CD8-positive, alpha-beta memory T cell (primary cell): ENCODE data around the gene HECTD4. TPM values are rescaled to one million over a fixed set of nuclear protein-coding genes. Genes with fewer than 3 reads are reported as not detected.

ENCODE experiments used
- CTCF ChIA-PET: fragments of 350-600 bp; sonication (Branson Sonifier 250); formaldehyde crosslinking; loops from one replicate; lab custom pipeline; 2021; ENCODE audit warnings: antibody characterized with exemption; lab: Charles Lee
- POLR2A ChIA-PET: fragments of 350-600 bp; sonication (Branson Sonifier 250); formaldehyde crosslinking; loops from one replicate; lab custom pipeline; 2021; ENCODE audit warnings: antibody characterized with exemption; lab: Charles Lee
- DNase-seq, 5 donors: peaks; one replicate each; pipeline versions ENCODE4 v3.0.0 to v3.0.0-alpha.2; 2020 to 2022; ENCODE audit warnings: mixed read lengths in 1 of 5
- H3K27ac ChIP-seq: one replicate; pipeline ENCODE4 v1.7.0; 2013; ENCODE audit warnings: low read depth, mild to moderate bottlenecking, low read length, moderate library complexity
- H3K27me3 ChIP-seq: 2 replicates; pipeline ENCODE4 v1.7.0; 2013; ENCODE audit warnings: low read length, mild to moderate bottlenecking; ENCODE audit not compliant: insufficient read depth, poor library complexity, severe bottlenecking
- H3K36me3 ChIP-seq: 2 replicates; pipeline ENCODE4 v1.7.0; 2013; ENCODE audit warnings: mild to moderate bottlenecking, low read length, moderate library complexity; ENCODE audit not compliant: insufficient read depth
- H3K4me1 ChIP-seq: 2 replicates; pipeline ENCODE4 v1.7.0; 2013; ENCODE audit warnings: mild to moderate bottlenecking, low read length, moderate library complexity; ENCODE audit not compliant: insufficient read depth
- H3K4me3 ChIP-seq: 2 replicates; pipeline ENCODE4 v1.7.0; 2013; ENCODE audit warnings: mild to moderate bottlenecking, low read length
- H3K9me3 ChIP-seq: 2 replicates; pipeline ENCODE4 v1.7.0; 2013; ENCODE audit warnings: mild to moderate bottlenecking, low read length
- H3K27ac Mint-ChIP-seq, 8 donors: one replicate each; pipeline ENCODE4 v1.8.0; 2020 to 2021; ENCODE audit warnings: mixed read lengths in 8 of 8, mild to moderate bottlenecking in 6 of 8, inconsistent platforms in 3 of 8, moderate library complexity in 3 of 8
- H3K27me3 Mint-ChIP-seq, 2 donors: one replicate each; pipeline ENCODE4 v1.8.0; 2020 to 2021; ENCODE audit warnings: mixed read lengths in 2 of 2, mild to moderate bottlenecking in 1 of 2, moderate library complexity in 1 of 2
- H3K36me3 Mint-ChIP-seq, 3 donors: one replicate each; pipeline ENCODE4 v1.8.0; 2020 to 2021; ENCODE audit warnings: mixed read lengths in 3 of 3, inconsistent platforms in 1 of 3, mild to moderate bottlenecking in 1 of 3
- H3K4me1 Mint-ChIP-seq, 3 donors: one replicate each; pipeline ENCODE4 v1.8.0; 2020 to 2021; ENCODE audit warnings: mixed read lengths in 3 of 3, inconsistent platforms in 1 of 3, mild to moderate bottlenecking in 1 of 3
- H3K4me3 Mint-ChIP-seq, 7 donors: one replicate each; pipeline ENCODE4 v1.8.0; 2020 to 2021; ENCODE audit warnings: mixed read lengths in 7 of 7, mild to moderate bottlenecking in 6 of 7, moderate library complexity in 4 of 7, inconsistent platforms in 2 of 7
- H3K9me3 Mint-ChIP-seq, 5 donors: one replicate each; pipeline ENCODE4 v1.8.0; 2020 to 2022; ENCODE audit warnings: mixed read lengths in 5 of 5, mild to moderate bottlenecking in 3 of 5, moderate library complexity in 2 of 5, inconsistent platforms in 1 of 5
- polyA plus RNA-seq: library from polyadenylated mRNA; unstranded; fragments of 300-500 nt; fragmentation: Illumina TruSeq; gene quantifications from one replicate; pipeline ENCODE4 v1.2.3, GENCODE V29; 2021
- total RNA-seq, 2 experiments: library from RNA; stranded (reverse); gene quantifications; one replicate each; pipeline ENCODE4 v1.2.3, GENCODE V29; 2021

Gene HECTD4
- 10 to 100 TPM; 29.7 to 32.8 TPM for total RNA-seq
- polyA plus RNA-seq = 3.1 TPM

- POLR2A ChIA-PET = no interaction called here
- H3K4me1 ChIP-seq = peaks cover 16% of the 10 kb centered on the region
These were observed at the start of gene HECTD4 for GRCh38 chr12:112381883-112382796. Gene HECTD4 (minus strand): TSS chr12:112382431. CDS start chr12:112382128, 303 bp downstream.

GRCh38 chr12:112431965-112432364, 49.7 kb upstream of the HECTD4 start:
- H3K4me1 ChIP-seq = no peaks in the 10 kb centered on the region
- Mint-ChIP-seq H3K9me3 (no peaks in the 10 kb centered on the region), H3K4me3 (no peak overlapping the region), H3K27me3 (no peaks in the 10 kb centered on the region), H3K4me1 (peaks cover 31 to 56% (median 47%) of the 10 kb centered on the region in 3 donors), H3K36me3 (peaks cover 0 to 13% (median 4%) of the 10 kb centered on the region in 3 donors), H3K27ac (peak overlapping the region in 1 of 8 donors; percentile 91)
- POLR2A ChIA-PET = no interaction called here
- no peaks in the 10 kb centered on the region for H3K27me3 ChIP-seq
- no peak overlapping the region for H3K27ac ChIP-seq
- no peaks in the 10 kb centered on the region for H3K9me3 ChIP-seq
- DNase-seq = no peak
- H3K4me3 ChIP-seq = no peak overlapping the region
- no peaks in the 10 kb centered on the region for H3K36me3 ChIP-seq
- CTCF ChIA-PET = no interaction called here

More at GRCh38 chr12:112381883-112382796, at the start of gene HECTD4:
- peaks cover 0 to 2% (median 0%) of the 10 kb centered on the region in 5 donors for H3K9me3 Mint-ChIP-seq
- H3K4me1 Mint-ChIP-seq = peaks cover 23 to 29% (median 27%) of the 10 kb centered on the region in 3 donors
- DNase-seq = peak; percentile 85 to 94 (median 91)
- CTCF ChIA-PET = no interaction called here
- peak within 1 kb of the TSS; percentile 89 to 100 (median 94) for H3K4me3 Mint-ChIP-seq
- peak within 1 kb of the TSS; percentile 87 to 95 (median 92) for H3K27ac Mint-ChIP-seq
- peak within 1 kb of the TSS; percentile 79 for H3K4me3 ChIP-seq
- H3K27ac ChIP-seq = peak within 1 kb of the TSS; percentile 68
- no peaks in the 10 kb centered on the region for H3K36me3 ChIP-seq
- H3K27me3 Mint-ChIP-seq = no peaks in the 10 kb centered on the region
- no peaks in the 10 kb centered on the region for H3K9me3 ChIP-seq
- H3K27me3 ChIP-seq = no peaks in the 10 kb centered on the region
- peaks cover 0 to 7% (median 0%) of the 10 kb centered on the region in 3 donors for H3K36me3 Mint-ChIP-seq

- Histone ChIP-seq H3K27me3 (no peaks in the 10 kb centered on the region), H3K9me3 (no peaks in the 10 kb centered on the region), H3K4me3 (no peak overlapping the region), H3K4me1 (no peaks in the 10 kb centered on the region), H3K27ac (no peak overlapping the region), H3K36me3 (no peaks in the 10 kb centered on the region)
- H3K4me3 Mint-ChIP-seq = peak overlapping the region in 2 of 7 donors; percentile 18 to 49
- no peak for DNase-seq
- ChIA-PET CTCF (no interaction called here), POLR2A (no interaction called here)
- H3K27ac Mint-ChIP-seq = peak overlapping the region in 4 of 8 donors; percentile 29 to 93 (median 50)
- H3K27me3 Mint-ChIP-seq = no peaks in the 10 kb centered on the region
- peaks cover 0 to 13% (median 4%) of the 10 kb centered on the region in 3 donors for H3K36me3 Mint-ChIP-seq
- peaks cover 28 to 53% (median 44%) of the 10 kb centered on the region in 3 donors for H3K4me1 Mint-ChIP-seq
- no peaks in the 10 kb centered on the region for H3K9me3 Mint-ChIP-seq
These were observed 48.7 kb upstream of the HECTD4 start for GRCh38 chr12:112430929-112431328.

GRCh38 chr12:112427760-112428159, 45.5 kb upstream of the HECTD4 start:
- no peaks in the 10 kb centered on the region for H3K27me3 Mint-ChIP-seq
- DNase-seq = no peak
- no peaks in the 10 kb centered on the region for H3K9me3 ChIP-seq
- H3K4me1 Mint-ChIP-seq = peaks cover 38 to 62% (median 56%) of the 10 kb centered on the region in 3 donors
- CTCF ChIA-PET = no interaction called here
- H3K4me3 ChIP-seq = no peak overlapping the region
- no peaks in the 10 kb centered on the region for H3K27me3 ChIP-seq
- no peak overlapping the region for H3K27ac ChIP-seq
- POLR2A ChIA-PET = interaction anchor here (0.6 kb wide), 1 partner anchor 16 kb away, joined by 3 read pairs; no protein-coding TSS in a partner anchor
- no peaks in the 10 kb centered on the region for H3K4me1 ChIP-seq
- peak overlapping the region in 1 of 8 donors; percentile 36 for H3K27ac Mint-ChIP-seq
- no peak overlapping the region for H3K4me3 Mint-ChIP-seq
- no peaks in the 10 kb centered on the region for H3K36me3 ChIP-seq
- peaks cover 0 to 19% (median 4%) of the 10 kb centered on the region in 3 donors for H3K36me3 Mint-ChIP-seq
- H3K9me3 Mint-ChIP-seq = no peaks in the 10 kb centered on the region

GRCh38 chr12:112425582-112426382, 43.6 kb upstream of the HECTD4 start:
- Mint-ChIP-seq H3K27me3 (no peaks in the 10 kb centered on the region), H3K27ac (peak overlapping the region in 2 of 8 donors; percentile 61 to 87), H3K9me3 (no peaks in the 10 kb centered on the region), H3K4me3 (no peak overlapping the region), H3K36me3 (peaks cover 0 to 14% (median 3%) of the 10 kb centered on the region in 3 donors), H3K4me1 (peaks cover 43 to 67% (median 61%) of the 10 kb centered on the region in 3 donors)
- no peak overlapping the region for H3K4me3 ChIP-seq
- no peak for DNase-seq
- H3K27ac ChIP-seq = no peak overlapping the region
- H3K27me3 ChIP-seq = no peaks in the 10 kb centered on the region
- H3K4me1 ChIP-seq = peaks cover 11% of the 10 kb centered on the region
- no peaks in the 10 kb centered on the region for H3K36me3 ChIP-seq
- ChIA-PET POLR2A (interaction anchor here (0.6 kb wide), 1 partner anchor 1623 kb away, joined by 3 read pairs; no protein-coding TSS in a partner anchor), CTCF (no interaction called here)
- no peaks in the 10 kb centered on the region for H3K9me3 ChIP-seq

GRCh38 chr12:112424126-112424525, 41.9 kb upstream of the HECTD4 start:
- no peaks in the 10 kb centered on the region for H3K9me3 Mint-ChIP-seq
- H3K27ac ChIP-seq = no peak overlapping the region
- H3K27me3 ChIP-seq = no peaks in the 10 kb centered on the region
- ChIA-PET POLR2A (no interaction called here), CTCF (no interaction called here)
- no peak overlapping the region for H3K4me3 ChIP-seq
- H3K4me1 Mint-ChIP-seq = peaks cover 53 to 75% (median 70%) of the 10 kb centered on the region in 3 donors
- H3K4me3 Mint-ChIP-seq = peak overlapping the region in 1 of 7 donors; percentile 1
- H3K9me3 ChIP-seq = no peaks in the 10 kb centered on the region
- peaks cover 0 to 16% (median 3%) of the 10 kb centered on the region in 3 donors for H3K36me3 Mint-ChIP-seq
- H3K27ac Mint-ChIP-seq = peak overlapping the region in 4 of 8 donors; percentile 15 to 72 (median 30)
- peaks cover 26% of the 10 kb centered on the region for H3K4me1 ChIP-seq
- no peaks in the 10 kb centered on the region for H3K36me3 ChIP-seq
- DNase-seq = no peak
- H3K27me3 Mint-ChIP-seq = no peaks in the 10 kb centered on the region

GRCh38 chr12:112422531-112422930, 40.3 kb upstream of the HECTD4 start:
- no peak overlapping the region for H3K4me3 ChIP-seq
- H3K36me3 ChIP-seq = no peaks in the 10 kb centered on the region
- no peak overlapping the region for H3K27ac ChIP-seq
- H3K9me3 ChIP-seq = no peaks in the 10 kb centered on the region
- DNase-seq = no peak
- peaks cover 0 to 19% (median 0%) of the 10 kb centered on the region in 3 donors for H3K36me3 Mint-ChIP-seq
- ChIA-PET CTCF (interaction anchor here (1.2 kb wide), 1 partner anchor 893 kb away, joined by 3 read pairs; no protein-coding TSS in a partner anchor), POLR2A (no interaction called here)
- H3K9me3 Mint-ChIP-seq = no peaks in the 10 kb centered on the region
- H3K4me1 ChIP-seq = peaks cover 26% of the 10 kb centered on the region
- peak overlapping the region in 5 of 8 donors; percentile 8 to 64 (median 50) for H3K27ac Mint-ChIP-seq
- no peaks in the 10 kb centered on the region for H3K27me3 ChIP-seq
- H3K4me3 Mint-ChIP-seq = peak overlapping the region in 1 of 7 donors; percentile 24
- peaks cover 52 to 73% (median 66%) of the 10 kb centered on the region in 3 donors for H3K4me1 Mint-ChIP-seq
- H3K27me3 Mint-ChIP-seq = peaks cover 0 to 2% of the 10 kb centered on the region in 2 donors
